ENCODE results near the gene DIP2C.

DIP2C gene

GRCh38 chr10:693506-693905, 4.0 kb upstream of the DIP2C start:
- Histone ChIP-seq H3K27me3 (ENCODE audit: insufficient read depth, low read length) (peaks cover 25% of the 10 kb centered on the region), H3K9ac (ENCODE audit: low read depth, low read length) (no peak overlapping the region), H3K36me3 (ENCODE audit: insufficient read depth, low read depth, low read length) (no peaks in the 10 kb centered on the region), H3K4me1 (ENCODE audit: insufficient read depth, low read length) (peaks cover 5% of the 10 kb centered on the region; the same call in 1 of the 2 replicates), H3K27ac (ENCODE audit: low read length) (no peak overlapping the region), H3K9me3 (ENCODE audit: insufficient read depth, low read depth, low read length) (no peaks in the 10 kb centered on the region), H3K4me3 (ENCODE audit: low read length) (no peak overlapping the region)

DNA sequence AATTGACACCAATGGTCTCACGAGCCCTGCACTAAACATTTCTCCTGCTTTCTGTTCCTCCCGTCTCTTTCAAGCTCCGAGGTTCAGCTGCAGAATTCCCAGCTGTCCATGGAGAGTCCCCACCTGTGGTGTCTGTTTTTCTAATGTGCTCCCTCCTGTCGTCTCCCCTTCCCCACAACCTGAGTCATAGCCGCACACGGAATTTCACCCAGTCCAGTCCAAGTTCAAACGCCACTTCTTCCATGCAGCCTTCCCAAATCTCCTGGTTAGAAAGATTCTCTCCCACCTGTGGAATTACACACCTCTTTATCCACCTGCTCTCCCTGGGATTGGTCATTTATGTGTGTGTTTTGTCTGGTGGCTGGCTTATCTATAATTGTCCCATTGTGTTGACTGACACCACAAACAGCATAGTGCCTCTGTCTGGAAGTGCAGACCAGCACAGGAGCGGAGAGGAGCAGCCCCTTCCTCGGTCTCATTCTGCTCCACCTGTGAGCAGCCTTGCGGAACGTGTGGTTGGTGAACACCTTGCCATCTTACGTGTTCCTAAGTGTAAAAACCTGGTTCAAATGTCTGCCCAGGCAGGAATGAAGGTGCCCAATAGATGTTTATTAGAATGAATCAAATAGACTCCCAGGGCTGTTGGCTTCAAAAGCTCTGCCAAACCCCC, 3.3 kb upstream of the DIP2C start:
- Histone ChIP-seq H3K36me3 (ENCODE audit: insufficient read depth, low read depth, low read length) (no peaks in the 10 kb centered on the region), H3K9ac (ENCODE audit: low read depth, low read length) (no peak overlapping the region), H3K4me1 (ENCODE audit: insufficient read depth, low read length) (peaks cover 9% of the 10 kb centered on the region; the same call in 1 of the 2 replicates), H3K4me3 (ENCODE audit: low read length) (no peak overlapping the region), H3K27me3 (ENCODE audit: insufficient read depth, low read length) (peaks cover 32% of the 10 kb centered on the region), H3K27ac (ENCODE audit: low read length) (no peak overlapping the region), H3K9me3 (ENCODE audit: insufficient read depth, low read depth, low read length) (no peaks in the 10 kb centered on the region)

DNA sequence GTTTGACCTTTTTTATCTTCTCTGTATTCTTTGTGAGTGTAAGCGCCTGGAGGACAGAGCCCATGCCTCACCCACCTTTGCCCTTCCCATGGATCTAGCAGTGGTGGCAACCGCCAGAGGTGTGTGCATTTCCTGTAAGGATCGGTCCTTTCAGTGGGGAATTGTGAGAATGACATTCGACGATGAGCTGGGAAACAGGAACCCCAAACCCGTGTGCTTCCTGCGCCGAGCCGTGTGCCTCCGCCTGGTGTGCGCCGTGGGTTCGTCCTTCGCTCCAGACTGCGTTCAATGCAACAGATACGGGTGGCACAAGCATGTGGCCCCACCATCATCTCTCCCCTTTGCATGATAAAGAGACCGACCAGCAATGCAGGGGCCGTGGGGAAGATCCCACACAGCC, 1.7 kb upstream of the DIP2C start:
- Histone ChIP-seq H3K9ac (ENCODE audit: low read depth, low read length) (no peak overlapping the region), H3K36me3 (ENCODE audit: insufficient read depth, low read depth, low read length) (no peaks in the 10 kb centered on the region), H3K4me3 (ENCODE audit: low read length) (no peak overlapping the region), H3K27ac (ENCODE audit: low read length) (no peak overlapping the region), H3K9me3 (ENCODE audit: insufficient read depth, low read depth, low read length) (no peaks in the 10 kb centered on the region), H3K4me1 (ENCODE audit: insufficient read depth, low read length) (peaks cover 9% of the 10 kb centered on the region; the same call in 1 of the 2 replicates), H3K27me3 (ENCODE audit: insufficient read depth, low read length) (peaks cover 37% of the 10 kb centered on the region)

DNA sequence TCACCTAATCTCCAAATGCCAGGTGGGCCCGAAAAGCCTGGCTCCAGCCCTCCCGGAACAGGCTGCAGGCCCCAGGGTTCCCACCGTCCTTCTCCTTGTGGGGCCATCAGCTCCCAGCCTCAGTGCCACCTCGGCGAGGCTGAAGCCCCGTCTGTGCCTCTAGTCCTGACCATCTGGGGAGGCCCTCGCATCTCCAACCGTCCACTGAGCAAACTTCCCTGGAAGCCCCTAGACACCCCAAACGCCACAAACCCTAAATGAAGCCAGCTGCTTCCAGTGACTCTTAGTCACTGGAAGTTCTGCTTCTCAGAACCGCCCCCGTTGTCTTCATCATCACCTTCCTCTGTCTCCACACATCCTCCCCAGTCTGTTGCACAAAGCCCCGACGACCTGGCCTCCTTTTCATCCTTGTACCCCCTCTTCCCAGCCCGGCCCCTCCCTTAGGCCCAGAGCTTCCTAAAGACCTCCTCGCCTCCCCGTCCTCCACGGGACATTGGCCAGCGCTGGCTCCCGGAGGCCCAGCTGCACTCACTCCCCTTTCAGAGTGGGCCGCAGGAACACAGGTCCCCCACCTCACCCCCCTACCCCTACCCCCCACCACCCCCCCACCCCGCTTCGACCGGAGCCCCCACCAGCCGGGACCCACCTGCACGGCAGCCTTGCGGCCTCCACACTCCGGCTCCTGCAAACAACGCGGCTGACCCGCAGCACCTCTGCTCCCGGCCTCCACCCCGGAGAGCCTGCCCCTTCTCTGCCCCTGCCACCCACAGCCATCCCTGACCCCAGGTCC, 1.1 kb upstream of the DIP2C start:
- no peaks in the 10 kb centered on the region for H3K9me3 ChIP-seq (ENCODE audit: insufficient read depth, low read depth, low read length)
- H3K36me3 ChIP-seq (ENCODE audit: insufficient read depth, low read depth, low read length): no peaks in the 10 kb centered on the region
- H3K9ac ChIP-seq (ENCODE audit: low read depth, low read length): peak overlapping the region; percentile 29; the same call in 1 of the 2 replicates
- H3K4me3 ChIP-seq (ENCODE audit: low read length): peak overlapping the region; percentile 70
- H3K27me3 ChIP-seq (ENCODE audit: insufficient read depth, low read length): peaks cover 37% of the 10 kb centered on the region
- peaks cover 9% of the 10 kb centered on the region; the same call in 1 of the 2 replicates for H3K4me1 ChIP-seq (ENCODE audit: insufficient read depth, low read length)
- no peak overlapping the region for H3K27ac ChIP-seq (ENCODE audit: low read length)

DNA sequence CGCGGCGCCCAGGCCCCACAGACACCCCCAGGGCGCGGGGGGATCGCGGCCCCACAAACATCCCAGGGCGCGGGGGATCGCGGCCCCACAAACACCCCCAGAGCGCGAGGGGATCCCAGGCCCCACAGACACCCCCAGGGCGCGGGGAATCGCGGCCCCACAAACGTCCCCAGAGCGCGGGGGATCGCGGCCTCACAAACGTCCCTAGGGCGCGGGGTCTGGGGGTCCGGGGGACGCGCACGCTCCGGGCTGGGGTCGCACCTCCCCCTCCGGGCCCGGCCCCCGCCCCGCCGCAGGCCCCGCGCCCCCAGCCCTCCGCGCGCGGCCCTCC, 382 bp downstream of the DIP2C start:
- Histone ChIP-seq H3K27ac (ENCODE audit: low read length) (no peak overlapping the region), H3K9ac (ENCODE audit: low read depth, low read length) (peak overlapping the region; percentile 68; the same call in 1 of the 2 replicates), H3K4me1 (ENCODE audit: insufficient read depth, low read length) (peaks cover 9% of the 10 kb centered on the region; the same call in 1 of the 2 replicates), H3K9me3 (ENCODE audit: insufficient read depth, low read depth, low read length) (no peaks in the 10 kb centered on the region), H3K27me3 (ENCODE audit: insufficient read depth, low read length) (peaks cover 37% of the 10 kb centered on the region), H3K4me3 (ENCODE audit: low read length) (peak overlapping the region; percentile 71; the same call in 1 of the 2 replicates), H3K36me3 (ENCODE audit: insufficient read depth, low read depth, low read length) (no peaks in the 10 kb centered on the region)

- H3K9ac ChIP-seq (ENCODE audit: low read depth, low read length): peak overlapping the region; percentile 68
These were observed 952 bp downstream of the DIP2C start for GRCh38 chr10:688312-689120.

GRCh38 chr10:687583-688311, 1.7 kb downstream of the DIP2C start:
- H3K27ac ChIP-seq (ENCODE audit: low read length): no peak overlapping the region
- H3K9me3 ChIP-seq (ENCODE audit: insufficient read depth, low read depth, low read length): no peaks in the 10 kb centered on the region
- peaks cover 35% of the 10 kb centered on the region for H3K27me3 ChIP-seq (ENCODE audit: insufficient read depth, low read length)
- 0 out of 2 replicates have a peak overlapping the region, but pooled peaks have one; percentile 68 for H3K9ac ChIP-seq (ENCODE audit: low read depth, low read length)
- no peaks in the 10 kb centered on the region for H3K36me3 ChIP-seq (ENCODE audit: insufficient read depth, low read depth, low read length)
- peak overlapping the region; percentile 71 for H3K4me3 ChIP-seq (ENCODE audit: low read length)
- peaks cover 4% of the 10 kb centered on the region; the same call in 1 of the 2 replicates for H3K4me1 ChIP-seq (ENCODE audit: insufficient read depth, low read length)

More at GRCh38 chr10:688312-689120, 952 bp downstream of the DIP2C start:
- H3K27ac ChIP-seq (ENCODE audit: low read length): no peak overlapping the region
- no peaks in the 10 kb centered on the region for H3K36me3 ChIP-seq (ENCODE audit: insufficient read depth, low read depth, low read length)
- peaks cover 7% of the 10 kb centered on the region; the same call in 1 of the 2 replicates for H3K4me1 ChIP-seq (ENCODE audit: insufficient read depth, low read length)
- peak overlapping the region; percentile 71 for H3K4me3 ChIP-seq (ENCODE audit: low read length)
- peaks cover 37% of the 10 kb centered on the region for H3K27me3 ChIP-seq (ENCODE audit: insufficient read depth, low read length)
- no peaks in the 10 kb centered on the region for H3K9me3 ChIP-seq (ENCODE audit: insufficient read depth, low read depth, low read length)

DNA sequence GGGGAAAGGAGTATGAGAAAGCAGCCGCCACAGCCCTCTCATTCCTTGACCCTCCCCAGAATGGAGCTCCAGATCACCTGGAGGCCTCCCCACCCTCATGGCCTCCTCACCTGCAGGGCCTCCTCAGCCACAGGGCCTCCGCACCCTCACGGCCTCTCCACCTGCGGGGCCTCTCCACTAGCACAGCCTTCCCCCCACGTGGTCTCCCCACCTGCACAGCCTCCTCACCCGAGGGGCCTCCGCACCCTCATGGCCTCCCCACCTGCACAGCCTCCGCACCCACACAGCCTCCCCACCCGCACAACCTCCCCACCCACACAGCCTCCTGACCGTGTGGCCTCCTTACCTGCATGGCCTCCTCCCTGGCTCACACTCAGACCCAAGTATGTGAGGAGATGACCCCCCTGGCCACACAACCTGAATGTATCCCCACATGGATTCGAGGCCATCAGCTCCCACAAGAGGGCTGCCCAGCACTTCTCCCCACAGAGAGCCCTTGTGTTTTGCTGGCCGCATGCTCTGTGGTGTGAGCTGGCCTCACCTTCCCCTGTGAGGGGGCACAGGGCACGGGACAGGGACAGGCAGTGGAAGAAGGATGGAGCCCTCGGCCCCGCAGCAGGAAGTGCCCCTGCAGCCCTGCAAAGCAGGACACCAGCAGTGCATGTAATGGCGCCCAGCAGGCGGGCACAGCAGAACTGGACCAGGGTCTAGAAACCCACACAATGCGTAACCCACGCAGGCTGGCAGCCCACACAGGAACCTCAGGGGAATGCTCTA, 3.1 kb downstream of the DIP2C start:
- peaks cover 4% of the 10 kb centered on the region; the same call in 1 of the 2 replicates for H3K4me1 ChIP-seq (ENCODE audit: insufficient read depth, low read length)

GRCh38 chr10:685613-686012, 3.9 kb downstream of the DIP2C start:
- Histone ChIP-seq H3K9me3 (ENCODE audit: insufficient read depth, low read depth, low read length) (no peaks in the 10 kb centered on the region), H3K4me3 (ENCODE audit: low read length) (no peak overlapping the region), H3K27me3 (ENCODE audit: insufficient read depth, low read length) (peaks cover 21% of the 10 kb centered on the region), H3K9ac (ENCODE audit: low read depth, low read length) (no peak overlapping the region), H3K36me3 (ENCODE audit: insufficient read depth, low read depth, low read length) (no peaks in the 10 kb centered on the region), H3K27ac (ENCODE audit: low read length) (no peak overlapping the region), H3K4me1 (ENCODE audit: insufficient read depth, low read length) (peaks cover 4% of the 10 kb centered on the region; the same call in 1 of the 2 replicates)

More for the DNA sequence above, 3.1 kb downstream of the DIP2C start:
- H3K4me3 ChIP-seq (ENCODE audit: low read length): no peak overlapping the region
- H3K36me3 ChIP-seq (ENCODE audit: insufficient read depth, low read depth, low read length): no peaks in the 10 kb centered on the region
- H3K9me3 ChIP-seq (ENCODE audit: insufficient read depth, low read depth, low read length): no peaks in the 10 kb centered on the region
- peaks cover 27% of the 10 kb centered on the region for H3K27me3 ChIP-seq (ENCODE audit: insufficient read depth, low read length)
- no peak overlapping the region for H3K27ac ChIP-seq (ENCODE audit: low read length)
- H3K9ac ChIP-seq (ENCODE audit: low read depth, low read length): no peak overlapping the region

- no peaks in the 10 kb centered on the region for H3K9me3 ChIP-seq (ENCODE audit: insufficient read depth, low read depth, low read length)
- no peak overlapping the region for H3K9ac ChIP-seq (ENCODE audit: low read depth, low read length)
- peaks cover 4% of the 10 kb centered on the region; the same call in 1 of the 2 replicates for H3K4me1 ChIP-seq (ENCODE audit: insufficient read depth, low read length)
- no peak overlapping the region for H3K27ac ChIP-seq (ENCODE audit: low read length)
- H3K4me3 ChIP-seq (ENCODE audit: low read length): no peak overlapping the region
- H3K27me3 ChIP-seq (ENCODE audit: insufficient read depth, low read length): peaks cover 12% of the 10 kb centered on the region
- H3K36me3 ChIP-seq (ENCODE audit: insufficient read depth, low read depth, low read length): no peaks in the 10 kb centered on the region
These were observed 5.9 kb downstream of the DIP2C start for GRCh38 chr10:683448-684071.

Data from iPS-20b (cell line).